ENCODE results near the gene STIP1.
"Not testable (repeated sequence)": the region's sequence is repeated elsewhere in the genome, so short reads cannot be mapped to it uniquely, and the experiment has no call there.

STIP1 gene

GRCh38 chr11:64237484-64237951 is 51.5 kb downstream of the STIP1 start:
- no peak for DNase-seq (ENCODE audit: low read depth in 2 of 2)

- no peak for DNase-seq (ENCODE audit: low read depth in 2 of 2)
Measured at GRCh38 chr11:64238076-64238475, 52.1 kb downstream of the STIP1 start.

GRCh38 chr11:64238999-64239398 is 53.0 kb downstream of the STIP1 start:
- no peak for DNase-seq (ENCODE audit: low read depth in 2 of 2)

GRCh38 chr11:64239662-64240434 is 53.9 kb downstream of the STIP1 start:
- no peak for DNase-seq (ENCODE audit: low read depth in 2 of 2)

GRCh38 chr11:64240435-64241240 is 54.7 kb downstream of the STIP1 start, which contains the start of gene FKBP2:
Gene FKBP2 (plus strand): TSS chr11:64241095. CDS start chr11:64242388, 1,293 bp downstream.
- peak; percentile 98 to 99 for DNase-seq (ENCODE audit: low read depth in 2 of 2)

GRCh38 chr11:64241241-64241490 is 55.2 kb downstream of the STIP1 start:
- DNase-seq (ENCODE audit: low read depth in 2 of 2) = peak in 1 of 2 donors; percentile 99

- peak in 1 of 2 donors; percentile 100 for DNase-seq (ENCODE audit: low read depth in 2 of 2)
Measured at GRCh38 chr11:64241491-64242374, 55.8 kb downstream of the STIP1 start.

GRCh38 chr11:64243236-64243854 is 57.4 kb downstream of the STIP1 start:
- no peak for DNase-seq (ENCODE audit: low read depth in 2 of 2)

GRCh38 chr11:64244107-64244506 is 58.1 kb downstream of the STIP1 start:
- DNase-seq (ENCODE audit: low read depth in 2 of 2) = no peak

- DNase-seq (ENCODE audit: low read depth in 2 of 2) = no peak
Measured at GRCh38 chr11:64244966-64245365, 59.0 kb downstream of the STIP1 start.

- no peak for DNase-seq (ENCODE audit: low read depth in 2 of 2)
Measured at GRCh38 chr11:64245401-64245796, 59.4 kb downstream of the STIP1 start.

- DNase-seq (ENCODE audit: low read depth in 2 of 2) = peak; percentile 71 to 73
Measured at GRCh38 chr11:64245797-64246620, 60.0 kb downstream of the STIP1 start.

- not testable (repeated sequence) for DNase-seq (ENCODE audit: low read depth in 2 of 2)
Measured at GRCh38 chr11:64246621-64246870, 60.6 kb downstream of the STIP1 start.

GRCh38 chr11:64246871-64247728 is 61.1 kb downstream of the STIP1 start, which contains the start of gene PPP1R14B:
Gene PPP1R14B (minus strand): TSS chr11:64246943. CDS start chr11:64246673, 270 bp downstream.
- peak; percentile 74 to 77 for DNase-seq (ENCODE audit: low read depth in 2 of 2)

- DNase-seq (ENCODE audit: low read depth in 2 of 2) = no peak
Measured at GRCh38 chr11:64247729-64248531, 62.0 kb downstream of the STIP1 start.

- no peak for DNase-seq (ENCODE audit: low read depth in 2 of 2)
Measured at GRCh38 chr11:64248578-64248977, 62.6 kb downstream of the STIP1 start.

GRCh38 chr11:64249038-64249437 is 63.1 kb downstream of the STIP1 start:
- DNase-seq (ENCODE audit: low read depth in 2 of 2) = no peak

- no peak for DNase-seq (ENCODE audit: low read depth in 2 of 2)
Measured at GRCh38 chr11:64249563-64250414, 63.8 kb downstream of the STIP1 start.

All from stimulated activated CD8-positive, alpha-beta memory T cell treated with anti-CD3 and anti-CD28 coated beads, Interleukin-15, amount 100 ng/mL, for 48 hours (primary cell).